ENCODE measurements around the gene HOXA6. TPM values are rescaled to one million over a fixed set of nuclear protein-coding genes. Genes with fewer than 3 reads are reported as not detected.

Gene HOXA6
- total and polyA plus RNA-seq, 2 donors (not counting 3 experiments of a cell fraction or from before 2014, with no cell fraction given), result 10.0 to 20.7 TPM

DNA sequence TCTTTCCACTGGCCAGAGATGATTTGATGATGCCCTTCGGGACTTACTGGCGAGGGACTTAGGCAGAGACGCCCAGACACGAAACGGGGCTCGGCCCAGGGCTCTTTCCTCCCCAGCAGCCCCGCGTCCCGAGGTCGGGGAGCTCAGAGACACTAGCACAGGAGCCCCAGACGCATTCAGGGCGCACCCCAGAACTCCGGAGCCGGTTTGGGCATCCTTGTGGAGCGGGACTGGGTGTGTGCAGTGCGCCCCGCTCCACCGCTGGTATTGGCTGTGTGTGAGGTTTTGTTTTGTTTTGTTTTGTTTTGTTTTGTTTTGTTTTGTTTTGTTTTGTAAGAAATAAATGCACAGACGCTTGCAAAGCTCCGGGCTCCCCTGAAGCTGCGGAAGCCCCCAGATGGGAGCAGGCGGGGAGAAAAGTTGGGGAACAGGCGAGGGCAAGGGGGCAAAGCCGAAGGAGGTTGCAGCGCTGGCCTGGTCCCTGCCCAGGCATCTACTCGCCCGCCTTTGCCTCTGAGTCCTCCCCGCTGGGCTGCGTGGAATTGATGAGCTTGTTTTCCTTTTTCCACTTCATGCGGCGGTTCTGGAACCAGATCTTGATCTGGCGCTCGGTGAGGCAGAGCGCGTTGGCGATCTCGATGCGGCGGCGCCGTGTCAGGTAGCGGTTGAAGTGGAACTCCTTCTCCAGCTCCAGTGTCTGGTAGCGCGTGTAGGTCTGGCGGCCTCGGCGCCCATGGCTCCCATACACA lies 2.2 kb downstream of the HOXA6 start:
- peak overlapping the region; percentile 47 for H3K9ac ChIP-seq (replicated peaks; ENCODE audit: extremely low read depth, insufficient read depth, low read length)
- dilution Hi-C loops (cut with MboI; ENCODE audit: extremely low pct_ligation_motif_present, low sequenced_read_pairs), result no loop called here
- no peak overlapping the region for H2AFZ ChIP-seq (ENCODE audit: low read depth, low read length)

More for the DNA sequence above, 2.2 kb downstream of the HOXA6 start:
- Histone ChIP-seq H3K9me1 (replicated peaks; ENCODE audit: control insufficient read depth, extremely low read depth, insufficient read depth, low read length) (no peaks in the 10 kb centered on the region), H4K20me1 (replicated peaks; ENCODE audit: control insufficient read depth, extremely low read depth, insufficient read depth, low read length) (no peaks in the 10 kb centered on the region), H3K4me2 (ENCODE audit: insufficient read depth, low read length) (peak overlapping the region; percentile 76), H3K36me3 (ENCODE audit: control insufficient read depth in 2 of 2, extremely low read depth in 1 of 2, insufficient read depth in 2 of 2, low read length in 2 of 2) (peaks cover 0 to 19% of the 10 kb centered on the region in 2 experiments), H3K4me3 (replicated peaks in 1 of 3; ENCODE audit: insufficient read depth in 1 of 3, low read depth in 1 of 3, low read length in 3 of 3) (peak overlapping the region in 2 of 3 experiments; percentile 23 to 50), H3K9me3 (replicated peaks; ENCODE audit: control insufficient read depth, insufficient read depth, low read length) (no peaks in the 10 kb centered on the region), H3K4me1 (ENCODE audit: control insufficient read depth, extremely low read depth, insufficient read depth, low read length) (peaks cover 73% of the 10 kb centered on the region), H3K27me3 (ENCODE audit: control insufficient read depth in 2 of 2, insufficient read depth in 2 of 2, low read length in 2 of 2) (no peaks in the 10 kb centered on the region), H3K79me2 (ENCODE audit: control insufficient read depth, insufficient read depth, low read length) (peaks cover 97% of the 10 kb centered on the region), H3K27ac (ENCODE audit: insufficient read depth, low read depth, low read length) (peak overlapping the region; percentile 64)
- DNase-seq (ENCODE audit: low read depth, low spot score), result no peak
- intact Hi-C loops (cut with micrococcal nuclease), result no loop called here
- ChIA-PET CTCF (interaction anchor here (0.7 to 7.0 kb wide), 17 partner anchors 10 to 776 kb away, joined by 3 to 72 read pairs (median 5); partner anchors contain the start of gene HOXA7), POLR2A (interaction anchor here (0.6 to 1.6 kb wide), 2 partner anchors 15 to 237 kb away, joined by 4 read pairs; no protein-coding TSS in a partner anchor)
- no TSS peak for BruUV-seq (replicated peaks)
- no peak for TF ChIP-seq FOS (IDR thresholded peaks at IDR 0.05; ENCODE audit: borderline replicate concordance, insufficient read depth, low read length)
- TF ChIP-seq GATA2 (IDR thresholded peaks at IDR 0.05; ENCODE audit: insufficient read depth, insufficient read length, low read depth, low read length), result no peak
- no peak for TF ChIP-seq EZH2 (IDR thresholded peaks at IDR 0.05; ENCODE audit: borderline replicate concordance, low read depth, low read length, severe bottlenecking)
- TF ChIP-seq, protein P1, sequence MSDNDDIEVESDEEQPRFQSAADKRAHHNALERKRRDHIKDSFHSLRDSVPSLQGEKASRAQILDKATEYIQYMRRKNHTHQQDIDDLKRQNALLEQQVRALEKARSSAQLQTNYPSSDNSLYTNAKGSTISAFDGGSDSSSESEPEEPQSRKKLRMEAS (IDR thresholded peaks at IDR 0.05; ENCODE audit: insufficient read depth, insufficient read length), result no peak
- no peak for TF ChIP-seq POLR2A (IDR thresholded peaks at IDR 0.05; ENCODE audit: low read depth, low read length)
- TF ChIP-seq MYC (IDR thresholded peaks at IDR 0.05; ENCODE audit: low read depth, low read length), result no peak
- TF ChIP-seq JUN (IDR thresholded peaks at IDR 0.05; ENCODE audit: borderline replicate concordance, insufficient read depth, insufficient read length, low read depth), result no peak
- TF ChIP-seq, protein P2, sequence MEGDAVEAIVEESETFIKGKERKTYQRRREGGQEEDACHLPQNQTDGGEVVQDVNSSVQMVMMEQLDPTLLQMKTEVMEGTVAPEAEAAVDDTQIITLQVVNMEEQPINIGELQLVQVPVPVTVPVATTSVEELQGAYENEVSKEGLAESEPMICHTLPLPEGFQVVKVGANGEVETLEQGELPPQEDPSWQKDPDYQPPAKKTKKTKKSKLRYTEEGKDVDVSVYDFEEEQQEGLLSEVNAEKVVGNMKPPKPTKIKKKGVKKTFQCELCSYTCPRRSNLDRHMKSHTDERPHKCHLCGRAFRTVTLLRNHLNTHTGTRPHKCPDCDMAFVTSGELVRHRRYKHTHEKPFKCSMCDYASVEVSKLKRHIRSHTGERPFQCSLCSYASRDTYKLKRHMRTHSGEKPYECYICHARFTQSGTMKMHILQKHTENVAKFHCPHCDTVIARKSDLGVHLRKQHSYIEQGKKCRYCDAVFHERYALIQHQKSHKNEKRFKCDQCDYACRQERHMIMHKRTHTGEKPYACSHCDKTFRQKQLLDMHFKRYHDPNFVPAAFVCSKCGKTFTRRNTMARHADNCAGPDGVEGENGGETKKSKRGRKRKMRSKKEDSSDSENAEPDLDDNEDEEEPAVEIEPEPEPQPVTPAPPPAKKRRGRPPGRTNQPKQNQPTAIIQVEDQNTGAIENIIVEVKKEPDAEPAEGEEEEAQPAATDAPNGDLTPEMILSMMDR (IDR thresholded peaks at IDR 0.05; ENCODE audit: extremely low read depth in 1 of 2, insufficient read depth in 1 of 2, low read depth in 1 of 2, low read length in 2 of 2), result no peak
- TF ChIP-seq POLR2AphosphoS5 (IDR thresholded peaks at IDR 0.05; ENCODE audit: insufficient read depth, low read depth, low read length), result no peak
- peak; percentile 42 for FAIRE-seq

Measured in endothelial cell of umbilical vein (primary cell).